Ramos (cell line): ENCODE data around the gene ZSCAN20.

Source experiments
- in situ Hi-C: fragments of 300-500 bp; cut with MboI; formaldehyde crosslinking; loops from one replicate; pipeline ENCODE4 v1.14.3; 2022; ENCODE audit warnings: low sequenced_read_pairs; ENCODE audit not compliant: unreplicated experiment

Gene ZSCAN20

GRCh38 chr1:33519240-33519884 lies 46.9 kb downstream of the ZSCAN20 start:
- in situ Hi-C loops, result no loop called here

GRCh38 chr1:33524586-33524985 lies 52.1 kb downstream of the ZSCAN20 start:
- in situ Hi-C loops, result no loop called here

GRCh38 chr1:33527934-33528333 lies 55.5 kb downstream of the ZSCAN20 start:
- in situ Hi-C loops, result no loop called here

- in situ Hi-C loops, result no loop called here
These were observed 57.5 kb downstream of the ZSCAN20 start for GRCh38 chr1:33529957-33530356.

- in situ Hi-C loops, result no loop called here
These were observed 59.8 kb downstream of the ZSCAN20 start for GRCh38 chr1:33532250-33532649.

GRCh38 chr1:33532936-33533335 lies 60.5 kb downstream of the ZSCAN20 start:
- in situ Hi-C loops, result no loop called here

- in situ Hi-C loops, result no loop called here
These were observed 62.9 kb downstream of the ZSCAN20 start for GRCh38 chr1:33535334-33535733.

GRCh38 chr1:33537885-33538284 lies 65.4 kb downstream of the ZSCAN20 start:
- in situ Hi-C loops, result no loop called here

- in situ Hi-C loops, result no loop called here
These were observed 69.5 kb downstream of the ZSCAN20 start for GRCh38 chr1:33541966-33542365.
